IPS DF 6.9 (cell line): ENCODE measurements around the gene LHPP.

ENCODE experiments used
- DNase-seq: peaks from one replicate; pipeline ENCODE4 v3.0.0-alpha.2; 2013; ENCODE audit warnings: low read depth, low spot score
- H3K27ac ChIP-seq: one replicate; pipeline ENCODE4 v1.5.1; 2013; ENCODE audit warnings: low read length, control low read depth
- H3K27me3 ChIP-seq: 2 replicates; pipeline ENCODE4 v1.6.1; 2013; ENCODE audit warnings: mild to moderate bottlenecking, low read length; ENCODE audit not compliant: control insufficient read depth, insufficient read depth
- H3K36me3 ChIP-seq: 2 replicates; pipeline ENCODE4 v1.6.1; 2013; ENCODE audit warnings: low read length; ENCODE audit not compliant: control insufficient read depth, insufficient read depth
- H3K4me1 ChIP-seq: 2 replicates; pipeline ENCODE4 v1.6.1; 2013; ENCODE audit warnings: low read length; ENCODE audit not compliant: control insufficient read depth, insufficient read depth
- H3K4me3 ChIP-seq: 2 replicates; pipeline ENCODE4 v1.5.1; 2013; ENCODE audit warnings: mild to moderate bottlenecking, low read length
- H3K9me3 ChIP-seq: 2 replicates; pipeline ENCODE4 v1.6.1; 2013; ENCODE audit warnings: low read length, inconsistent platforms; ENCODE audit not compliant: control insufficient read depth, insufficient read depth
- WGBS: extraction: QIAGEN DNeasy Blood & Tissue Kit; methylation state at CpG from one replicate; pipeline ENCODE4 v1.1.7; 2013; ENCODE audit warnings: mixed read lengths, missing lambda C conversion rate; ENCODE audit not compliant: insufficient read length, insufficient coverage; 5-methylcytosine and 5-hydroxymethylcytosine counted together

LHPP gene

DNA sequence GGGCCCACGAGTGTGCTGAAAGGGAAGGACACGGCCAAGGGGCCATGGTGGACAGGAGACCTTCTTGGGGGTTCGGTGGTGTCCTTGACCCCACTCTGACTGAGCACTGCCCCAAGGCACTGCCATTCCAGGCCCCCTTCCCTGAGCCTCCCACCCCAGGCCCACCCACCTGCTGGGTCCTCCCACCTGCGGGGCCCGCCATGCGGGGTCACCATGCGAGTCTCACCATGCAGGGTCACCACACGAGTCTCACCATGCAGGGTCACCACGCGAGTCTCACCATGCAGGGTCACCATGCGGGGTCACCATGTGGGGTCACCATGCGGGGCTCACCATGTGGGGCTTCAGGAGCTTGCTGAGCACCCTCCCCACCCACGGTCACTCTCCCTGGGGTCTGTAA, 76.3 kb downstream of the LHPP start:
- no CpG with 5 or more reads among the region's 13 CpGs for WGBS
- DNase-seq, result no peak
- Histone ChIP-seq H3K9me3 (no peaks in the 10 kb centered on the region), H3K27ac (no peak overlapping the region), H3K4me3 (no peak overlapping the region), H3K4me1 (peaks cover 5% of the 10 kb centered on the region), H3K36me3 (no peaks in the 10 kb centered on the region), H3K27me3 (no peaks in the 10 kb centered on the region)

DNA sequence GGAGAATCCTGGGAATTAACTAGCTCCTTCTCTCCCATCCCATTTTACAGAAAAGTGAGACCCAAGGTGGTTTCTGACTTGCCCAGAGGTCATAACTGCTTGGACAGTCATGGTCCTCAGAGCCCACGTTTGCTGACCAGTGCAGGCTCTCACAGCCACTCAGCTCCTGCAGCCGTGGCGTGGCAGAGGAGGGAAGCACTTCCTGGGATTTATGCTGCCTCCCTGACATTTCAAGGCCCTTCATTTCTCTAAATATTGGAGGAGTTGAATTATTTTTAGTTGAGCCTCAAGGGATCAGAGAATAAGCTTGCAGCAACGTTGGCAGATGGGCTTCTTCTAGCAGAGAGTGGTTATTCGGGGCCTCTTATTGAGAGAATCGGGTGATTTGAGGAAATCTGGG, 77.1 kb downstream of the LHPP start:
- Histone ChIP-seq H3K27me3 (no peaks in the 10 kb centered on the region), H3K27ac (no peak overlapping the region), H3K4me1 (peaks cover 3% of the 10 kb centered on the region), H3K4me3 (no peak overlapping the region), H3K9me3 (no peaks in the 10 kb centered on the region), H3K36me3 (no peaks in the 10 kb centered on the region)
- DNase-seq, result no peak
- WGBS, result no CpG with 5 or more reads among the region's 6 CpGs

DNA sequence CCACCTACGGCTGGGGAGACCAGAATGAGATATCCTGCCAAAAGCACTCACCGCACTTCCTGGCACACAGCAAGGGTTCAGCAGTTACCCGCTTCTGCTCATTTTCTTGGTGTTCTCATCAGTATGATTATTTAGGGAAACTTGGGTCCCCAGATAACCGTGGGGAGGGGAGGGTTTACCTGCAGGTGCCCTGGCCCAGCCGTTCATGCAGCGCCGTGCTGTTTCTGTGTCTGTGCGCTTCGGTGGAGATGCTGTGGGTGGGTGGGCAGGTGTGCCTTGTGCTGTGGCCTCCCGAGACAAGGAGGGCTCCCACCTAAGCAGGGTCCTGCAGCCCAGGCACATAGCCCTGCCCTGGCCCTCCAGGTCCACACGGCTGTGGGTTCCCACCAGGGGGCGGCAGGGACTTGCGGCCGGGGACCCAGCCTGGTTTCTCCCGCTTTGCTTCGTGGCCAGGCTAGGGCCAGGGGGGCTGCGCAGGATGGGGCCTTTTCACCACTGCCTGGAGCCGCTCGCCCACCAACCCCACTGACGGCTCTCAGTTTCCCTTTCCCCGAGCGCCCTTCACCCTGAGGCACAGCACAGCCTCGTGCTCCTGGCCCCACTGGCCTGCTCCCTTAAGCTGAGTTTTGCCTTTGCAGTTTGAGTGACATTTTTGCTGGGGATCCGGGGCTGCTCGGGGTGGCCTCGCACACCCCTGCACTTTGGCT, 78.5 kb downstream of the LHPP start:
- no peak for DNase-seq
- no peaks in the 10 kb centered on the region for H3K36me3 ChIP-seq
- H3K4me3 ChIP-seq, result no peak overlapping the region
- H3K4me1 ChIP-seq, result peaks cover 3% of the 10 kb centered on the region
- H3K27ac ChIP-seq, result no peak overlapping the region
- WGBS, result no CpG with 5 or more reads among the region's 26 CpGs
- no peaks in the 10 kb centered on the region for H3K9me3 ChIP-seq
- H3K27me3 ChIP-seq, result no peaks in the 10 kb centered on the region

DNA sequence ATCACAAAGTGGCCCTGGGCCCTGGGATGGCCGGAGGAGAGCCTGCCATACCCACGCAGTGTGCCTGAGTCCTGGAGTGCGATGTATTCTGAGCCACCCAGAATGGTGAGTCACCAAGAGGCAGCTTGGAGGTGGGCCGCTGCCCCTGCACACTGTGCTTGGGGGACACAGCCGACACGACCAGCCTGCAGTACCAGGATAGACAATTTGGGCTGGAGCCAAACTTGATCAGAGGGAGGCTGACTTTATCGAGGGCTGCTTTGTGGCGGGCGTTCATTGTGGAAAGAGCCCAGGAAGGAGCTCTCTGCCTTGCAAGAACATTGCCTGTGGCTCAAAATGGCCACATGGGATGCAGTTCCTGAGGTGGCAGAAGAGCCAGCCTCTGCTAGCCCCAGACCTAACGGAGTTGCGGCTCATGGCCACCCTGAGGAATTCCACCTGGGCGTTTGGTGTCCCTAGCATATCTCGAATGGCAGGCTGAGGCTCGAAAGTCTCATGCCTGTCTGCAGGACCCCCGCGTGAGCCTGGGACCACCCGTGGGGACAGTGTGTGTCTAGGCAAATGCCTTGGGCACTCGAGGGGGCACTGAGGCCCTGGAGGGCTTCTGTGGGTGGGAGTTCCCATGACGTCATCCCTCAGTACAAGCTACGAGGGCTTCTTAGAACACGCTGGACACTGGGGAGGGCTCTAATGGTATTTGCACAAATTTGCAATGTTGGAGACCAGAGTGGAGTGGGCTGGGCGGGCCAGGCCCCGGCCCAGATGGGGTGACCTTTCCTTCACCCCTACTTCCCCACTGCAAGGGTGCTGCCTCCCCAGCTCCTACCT, 79.7 kb downstream of the LHPP start:
- WGBS, result no CpG with 5 or more reads among the region's 23 CpGs
- Histone ChIP-seq H3K27me3 (no peaks in the 10 kb centered on the region), H3K9me3 (no peaks in the 10 kb centered on the region), H3K4me3 (no peak overlapping the region), H3K27ac (no peak overlapping the region), H3K4me1 (peaks cover 2% of the 10 kb centered on the region; the same call in 1 of the 2 replicates), H3K36me3 (no peaks in the 10 kb centered on the region)
- DNase-seq, result no peak

DNA sequence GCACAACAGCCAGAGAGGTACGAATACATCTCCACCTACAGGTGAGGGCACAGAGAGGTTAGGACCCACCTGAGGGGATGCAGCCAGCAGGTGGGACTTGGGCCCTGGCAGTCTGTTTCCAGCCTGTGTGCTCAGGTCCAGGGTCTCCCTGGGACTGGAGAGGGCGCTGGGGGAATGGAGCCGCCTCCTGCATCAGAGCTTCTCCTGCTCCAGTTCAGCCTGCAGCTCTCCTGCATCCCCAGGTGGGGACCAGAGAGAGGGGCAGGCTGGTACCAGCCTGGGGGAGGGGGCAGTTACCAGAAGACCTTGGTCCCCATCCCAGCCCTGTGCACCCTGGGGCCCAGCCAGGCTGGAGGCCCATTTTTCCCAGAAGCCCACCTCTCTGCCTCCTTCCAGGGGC, 80.7 kb downstream of the LHPP start:
- Histone ChIP-seq H3K27ac (no peak overlapping the region), H3K4me1 (peaks cover 2% of the 10 kb centered on the region; the same call in 1 of the 2 replicates), H3K9me3 (no peaks in the 10 kb centered on the region), H3K36me3 (no peaks in the 10 kb centered on the region), H3K4me3 (no peak overlapping the region), H3K27me3 (no peaks in the 10 kb centered on the region)
- no CpG with 5 or more reads among the region's 3 CpGs for WGBS
- no peak for DNase-seq

DNA sequence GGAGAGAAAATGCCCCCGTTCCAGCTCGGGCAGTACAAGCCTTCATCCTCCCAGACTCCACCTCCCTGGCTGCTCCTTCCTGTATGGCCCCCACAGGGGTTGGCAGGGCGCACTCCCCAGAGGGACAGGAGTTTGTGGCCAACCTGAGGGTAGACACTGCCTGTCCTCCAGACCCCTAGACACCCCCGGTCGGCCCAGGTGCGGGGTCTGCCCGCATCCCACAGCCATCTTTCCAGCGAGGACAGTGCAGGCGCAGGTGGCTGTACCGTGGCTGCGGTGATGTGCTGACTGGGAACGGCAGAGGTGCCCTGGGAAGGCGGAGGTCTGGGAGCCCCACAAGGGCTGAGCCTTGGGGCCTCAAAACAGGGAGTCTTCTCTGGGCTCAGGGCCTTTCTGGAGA, 81.5 kb downstream of the LHPP start:
- Histone ChIP-seq H3K27me3 (no peaks in the 10 kb centered on the region), H3K36me3 (no peaks in the 10 kb centered on the region), H3K9me3 (no peaks in the 10 kb centered on the region), H3K27ac (no peak overlapping the region), H3K4me3 (no peak overlapping the region), H3K4me1 (peaks cover 2% of the 10 kb centered on the region; the same call in 1 of the 2 replicates)
- no peak for DNase-seq
- no CpG with 5 or more reads among the region's 13 CpGs for WGBS

DNA sequence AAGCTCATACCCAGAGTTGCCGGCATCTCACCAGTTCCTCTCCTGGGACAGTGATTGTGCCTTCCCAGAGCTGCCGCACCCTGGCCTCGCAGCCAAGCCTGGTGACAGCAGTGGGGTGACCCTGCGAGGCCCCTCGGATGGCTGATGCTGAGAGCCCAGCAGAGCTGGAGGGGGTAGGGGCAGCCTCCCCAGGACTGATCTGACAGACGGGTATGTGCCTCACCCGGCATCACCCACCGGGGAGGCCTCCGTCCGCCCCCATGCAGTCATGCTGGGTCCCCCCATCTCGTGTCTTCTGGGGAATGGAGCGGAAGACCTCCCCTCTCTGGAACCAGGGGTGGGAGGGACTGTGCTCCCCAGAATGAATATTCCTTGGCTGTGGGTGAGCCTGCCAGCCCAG, 82.3 kb downstream of the LHPP start:
- Histone ChIP-seq H3K4me3 (no peak overlapping the region), H3K27ac (no peak overlapping the region), H3K27me3 (no peaks in the 10 kb centered on the region), H3K36me3 (no peaks in the 10 kb centered on the region), H3K9me3 (no peaks in the 10 kb centered on the region), H3K4me1 (peaks cover 2% of the 10 kb centered on the region; the same call in 1 of the 2 replicates)
- no peak for DNase-seq
- WGBS, result no CpG with 5 or more reads among the region's 12 CpGs

DNA sequence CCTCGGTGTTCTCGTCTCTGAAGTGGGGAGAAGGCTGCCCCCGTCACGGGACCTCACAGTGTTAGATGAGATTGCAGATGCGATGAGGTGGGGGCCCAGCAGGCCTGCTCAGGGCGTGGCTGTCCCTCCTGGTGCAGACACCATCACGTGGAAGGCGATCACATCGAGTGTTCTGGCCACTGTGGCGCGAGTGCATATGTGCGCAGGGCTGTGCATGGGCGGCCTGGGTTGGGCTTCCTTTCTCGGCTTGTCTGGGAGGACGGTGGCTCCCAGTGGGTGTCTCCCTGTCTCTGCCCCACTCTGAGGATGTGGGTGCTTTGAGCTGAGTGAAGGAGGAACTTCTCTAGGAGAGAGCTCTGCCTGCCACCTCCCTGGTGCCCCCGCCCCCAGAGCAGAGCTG, 83.1 kb downstream of the LHPP start:
- WGBS, result no CpG with 5 or more reads among the region's 16 CpGs
- Histone ChIP-seq H3K4me1 (peaks cover 2% of the 10 kb centered on the region; the same call in 1 of the 2 replicates), H3K27ac (no peak overlapping the region), H3K4me3 (no peak overlapping the region), H3K36me3 (no peaks in the 10 kb centered on the region), H3K9me3 (no peaks in the 10 kb centered on the region), H3K27me3 (no peaks in the 10 kb centered on the region)
- DNase-seq, result no peak

DNA sequence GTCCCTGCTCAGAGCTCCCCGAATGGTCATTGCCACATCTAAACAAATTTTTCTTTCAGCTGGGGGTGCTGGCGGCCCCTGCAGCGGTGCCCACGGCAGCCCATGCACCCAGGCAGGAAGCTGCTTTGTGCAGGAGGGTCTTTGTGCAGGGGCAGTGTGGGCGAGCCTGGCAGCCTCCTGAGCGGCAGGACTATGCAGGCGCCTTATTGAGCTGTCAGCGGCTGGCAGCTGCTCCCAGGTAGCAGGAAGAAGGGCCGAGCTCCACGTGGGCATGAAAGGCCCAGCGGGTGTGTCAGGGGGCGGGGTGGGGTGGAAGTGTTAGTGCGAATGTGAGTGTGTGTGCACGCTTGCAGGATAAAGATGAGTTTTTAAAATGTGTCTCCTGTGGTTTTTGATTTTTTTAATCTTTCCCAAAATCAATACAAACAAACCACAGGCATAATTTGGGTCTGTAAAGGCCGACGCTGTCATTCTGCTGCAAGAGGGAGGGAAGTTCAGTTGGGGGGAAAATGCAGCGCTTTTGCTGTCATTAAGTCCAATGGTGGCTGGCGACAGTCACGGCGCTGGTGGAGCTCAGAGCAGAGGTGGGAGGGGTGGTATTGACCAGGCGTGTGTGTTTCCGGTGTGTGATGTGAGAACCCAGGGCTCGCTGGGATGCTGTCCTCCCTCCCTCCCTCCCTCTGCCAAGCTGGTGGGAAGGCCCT, 83.9 kb downstream of the LHPP start:
- no peak for DNase-seq
- no peaks in the 10 kb centered on the region for H3K27me3 ChIP-seq
- WGBS, result no CpG with 5 or more reads among the region's 23 CpGs
- no peak overlapping the region for H3K4me3 ChIP-seq
- no peaks in the 10 kb centered on the region for H3K36me3 ChIP-seq
- no peaks in the 10 kb centered on the region for H3K9me3 ChIP-seq
- no peak overlapping the region for H3K27ac ChIP-seq
- no peaks in the 10 kb centered on the region for H3K4me1 ChIP-seq

DNA sequence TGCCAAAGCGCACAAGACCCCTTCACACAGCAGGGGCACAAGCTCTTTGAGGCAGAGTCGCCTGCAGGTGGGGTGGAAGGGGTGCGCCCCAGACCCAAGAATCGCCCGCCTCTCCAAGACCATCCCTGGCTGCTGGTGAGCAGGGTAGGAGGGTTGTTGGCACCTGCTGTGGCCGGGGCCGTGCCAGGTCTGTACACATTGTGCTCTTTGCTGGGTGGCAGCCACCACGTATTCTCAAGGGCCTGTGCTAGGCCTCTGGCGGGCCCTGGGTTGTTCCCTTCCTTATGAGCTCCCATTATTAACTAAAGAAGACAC, 84.4 kb downstream of the LHPP start:
- no peaks in the 10 kb centered on the region for H3K27me3 ChIP-seq
- WGBS, result no CpG with 5 or more reads among the region's 9 CpGs
- no peaks in the 10 kb centered on the region for H3K36me3 ChIP-seq
- H3K4me3 ChIP-seq, result no peak overlapping the region
- DNase-seq, result no peak
- H3K4me1 ChIP-seq, result no peaks in the 10 kb centered on the region
- no peak overlapping the region for H3K27ac ChIP-seq
- H3K9me3 ChIP-seq, result no peaks in the 10 kb centered on the region
